Measurements from ENCODE around the gene RABGEF1. TPM values are rescaled to one million over a fixed set of nuclear protein-coding genes. Genes with fewer than 3 reads are reported as not detected.
A peak's percentile ranks its signal among the peaks of the same experiment; 100 is the strongest.

Gene RABGEF1
- total and polyA plus RNA-seq, 9 of the 15 experiments (the other 6 are each of a cell fraction or from before 2014, with no cell fraction given): 7.0 to 29.3 (median 20.5) TPM

DNA sequence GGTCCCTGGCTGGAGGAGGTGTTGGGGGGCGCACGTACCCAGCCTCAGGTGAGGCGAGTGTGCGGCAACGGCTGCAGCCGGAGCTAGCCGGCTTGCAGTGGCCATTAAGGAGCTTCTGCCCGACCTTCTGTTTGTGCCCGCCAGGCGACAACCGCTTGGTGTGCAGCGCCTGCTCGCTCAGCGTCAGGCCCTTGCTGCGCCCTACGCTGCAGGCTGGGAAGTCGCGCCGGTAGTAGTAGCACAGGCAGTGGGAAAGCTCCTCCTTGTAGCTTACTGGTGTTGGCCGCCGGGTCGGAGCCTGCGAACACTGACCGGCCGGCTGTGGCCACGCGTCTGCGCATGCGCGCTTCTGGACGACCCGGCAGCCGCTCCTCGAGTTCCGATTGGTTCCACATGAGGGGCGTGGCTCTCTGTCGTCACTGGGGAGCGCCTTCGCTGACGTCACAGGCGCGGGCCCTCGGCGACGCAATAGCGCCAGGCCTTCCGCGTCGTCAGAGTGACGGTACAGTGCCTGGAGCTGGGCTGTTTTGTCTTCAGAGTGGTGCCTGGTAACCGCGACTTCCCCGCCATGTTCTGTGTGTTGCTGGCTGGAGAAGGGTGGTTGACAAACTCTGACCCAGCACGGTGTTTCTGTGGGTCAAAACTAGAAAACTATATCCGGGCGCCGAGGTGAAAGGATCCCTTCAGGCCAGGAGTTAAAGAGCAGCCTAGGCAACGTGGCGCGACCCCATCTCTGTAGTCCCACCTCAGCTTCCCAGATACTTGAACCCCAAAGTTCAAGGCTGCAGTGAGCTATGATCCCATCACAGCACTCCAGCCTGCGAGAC lies 104.2 kb downstream of the RABGEF1 start (continued):
- TF ChIP-seq SRSF3 (IDR thresholded peaks at IDR 0.05; ENCODE audit: insufficient read depth, low read length) (no peak), TCF7L2 (IDR thresholded peaks at IDR 0.05; ENCODE audit: low read depth, low read length) (no peak), ZNF121 (CRISPR knock-in tag; conservative IDR thresholded peaks at IDR 0.05) (no peak), ZNF766 (CRISPR knock-in tag; conservative IDR thresholded peaks at IDR 0.05) (peak; percentile 50; the same call in 1 of the 2 replicates), RBM22 (IDR thresholded peaks at IDR 0.05; ENCODE audit: low read depth, low read length, poor library complexity, severe bottlenecking) (no peak), RBM17 (IDR thresholded peaks at IDR 0.05; ENCODE audit: borderline replicate concordance, low read depth, low read length) (no peak), ZNF778 (CRISPR knock-in tag; IDR thresholded peaks at IDR 0.05) (no peak), ZNF175 (CRISPR knock-in tag; IDR thresholded peaks at IDR 0.05; ENCODE audit: low read depth) (peak; percentile 78; the same call in 1 of the 2 replicates), FOXP1 (CRISPR knock-in tag; IDR thresholded peaks at IDR 0.05) (peak; percentile 10; the same call in 1 of the 2 replicates), SMAD2 (IDR thresholded peaks at IDR 0.05; ENCODE audit: low read depth, low read length) (no peak), SIRT6 (IDR thresholded peaks at IDR 0.05; ENCODE audit: low read depth, low read length) (no peak), POLR2AphosphoS2 (IDR thresholded peaks at IDR 0.05; ENCODE audit: low read length) (peak; percentile 71; the same call in 1 of the 2 replicates), MCM7 (IDR thresholded peaks at IDR 0.05) (no peak), ZKSCAN1 (IDR thresholded peaks at IDR 0.05; ENCODE audit: low read depth, low read length) (peak; percentile 84), ZNF282 (CRISPR knock-in tag; IDR thresholded peaks at IDR 0.05) (no peak), XRCC4 (IDR thresholded peaks at IDR 0.05; ENCODE audit: extremely low read depth, insufficient read depth, insufficient read length) (no peak), TFAM (CRISPR knock-in tag; conservative IDR thresholded peaks at IDR 0.05) (no peak), TEAD2 (tag; IDR thresholded peaks at IDR 0.05) (no peak), ZNF134 (CRISPR knock-in tag; conservative IDR thresholded peaks at IDR 0.05) (no peak)
- TF ChIP-seq, protein P1, sequence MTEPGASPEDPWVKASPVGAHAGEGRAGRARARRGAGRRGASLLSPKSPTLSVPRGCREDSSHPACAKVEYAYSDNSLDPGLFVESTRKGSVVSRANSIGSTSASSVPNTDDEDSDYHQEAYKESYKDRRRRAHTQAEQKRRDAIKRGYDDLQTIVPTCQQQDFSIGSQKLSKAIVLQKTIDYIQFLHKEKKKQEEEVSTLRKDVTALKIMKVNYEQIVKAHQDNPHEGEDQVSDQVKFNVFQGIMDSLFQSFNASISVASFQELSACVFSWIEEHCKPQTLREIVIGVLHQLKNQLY (CRISPR knock-in tag; conservative IDR thresholded peaks at IDR 0.05): peak in 1 of 2 experiments; percentile 82; a peak in 2 of 4 replicates
- TF ChIP-seq, protein P2, sequence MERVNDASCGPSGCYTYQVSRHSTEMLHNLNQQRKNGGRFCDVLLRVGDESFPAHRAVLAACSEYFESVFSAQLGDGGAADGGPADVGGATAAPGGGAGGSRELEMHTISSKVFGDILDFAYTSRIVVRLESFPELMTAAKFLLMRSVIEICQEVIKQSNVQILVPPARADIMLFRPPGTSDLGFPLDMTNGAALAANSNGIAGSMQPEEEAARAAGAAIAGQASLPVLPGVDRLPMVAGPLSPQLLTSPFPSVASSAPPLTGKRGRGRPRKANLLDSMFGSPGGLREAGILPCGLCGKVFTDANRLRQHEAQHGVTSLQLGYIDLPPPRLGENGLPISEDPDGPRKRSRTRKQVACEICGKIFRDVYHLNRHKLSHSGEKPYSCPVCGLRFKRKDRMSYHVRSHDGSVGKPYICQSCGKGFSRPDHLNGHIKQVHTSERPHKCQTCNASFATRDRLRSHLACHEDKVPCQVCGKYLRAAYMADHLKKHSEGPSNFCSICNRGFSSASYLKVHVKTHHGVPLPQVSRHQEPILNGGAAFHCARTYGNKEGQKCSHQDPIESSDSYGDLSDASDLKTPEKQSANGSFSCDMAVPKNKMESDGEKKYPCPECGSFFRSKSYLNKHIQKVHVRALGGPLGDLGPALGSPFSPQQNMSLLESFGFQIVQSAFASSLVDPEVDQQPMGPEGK (CRISPR knock-in tag; IDR thresholded peaks at IDR 0.05; ENCODE audit: borderline replicate concordance): no peak
- TF ChIP-seq, protein P3, sequence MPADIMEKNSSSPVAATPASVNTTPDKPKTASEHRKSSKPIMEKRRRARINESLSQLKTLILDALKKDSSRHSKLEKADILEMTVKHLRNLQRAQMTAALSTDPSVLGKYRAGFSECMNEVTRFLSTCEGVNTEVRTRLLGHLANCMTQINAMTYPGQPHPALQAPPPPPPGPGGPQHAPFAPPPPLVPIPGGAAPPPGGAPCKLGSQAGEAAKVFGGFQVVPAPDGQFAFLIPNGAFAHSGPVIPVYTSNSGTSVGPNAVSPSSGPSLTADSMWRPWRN (IDR thresholded peaks at IDR 0.05; ENCODE audit: low read depth): no peak
- TF ChIP-seq, protein P4, sequence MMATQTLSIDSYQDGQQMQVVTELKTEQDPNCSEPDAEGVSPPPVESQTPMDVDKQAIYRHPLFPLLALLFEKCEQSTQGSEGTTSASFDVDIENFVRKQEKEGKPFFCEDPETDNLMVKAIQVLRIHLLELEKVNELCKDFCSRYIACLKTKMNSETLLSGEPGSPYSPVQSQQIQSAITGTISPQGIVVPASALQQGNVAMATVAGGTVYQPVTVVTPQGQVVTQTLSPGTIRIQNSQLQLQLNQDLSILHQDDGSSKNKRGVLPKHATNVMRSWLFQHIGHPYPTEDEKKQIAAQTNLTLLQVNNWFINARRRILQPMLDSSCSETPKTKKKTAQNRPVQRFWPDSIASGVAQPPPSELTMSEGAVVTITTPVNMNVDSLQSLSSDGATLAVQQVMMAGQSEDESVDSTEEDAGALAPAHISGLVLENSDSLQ (IDR thresholded peaks at IDR 0.05): peak; percentile 68
